Measurements from ENCODE around the gene SRGAP1. TPM values are rescaled to one million over a fixed set of nuclear protein-coding genes. Genes with fewer than 3 reads are reported as not detected.
"Not testable (repeated sequence)": the region's sequence is repeated elsewhere in the genome, so short reads cannot be mapped to it uniquely, and the experiment has no call there.

The SRGAP1 gene
- total and polyA plus RNA-seq, 2 experiments from 2014 or later, result 9.2 to 10.8 TPM

DNA sequence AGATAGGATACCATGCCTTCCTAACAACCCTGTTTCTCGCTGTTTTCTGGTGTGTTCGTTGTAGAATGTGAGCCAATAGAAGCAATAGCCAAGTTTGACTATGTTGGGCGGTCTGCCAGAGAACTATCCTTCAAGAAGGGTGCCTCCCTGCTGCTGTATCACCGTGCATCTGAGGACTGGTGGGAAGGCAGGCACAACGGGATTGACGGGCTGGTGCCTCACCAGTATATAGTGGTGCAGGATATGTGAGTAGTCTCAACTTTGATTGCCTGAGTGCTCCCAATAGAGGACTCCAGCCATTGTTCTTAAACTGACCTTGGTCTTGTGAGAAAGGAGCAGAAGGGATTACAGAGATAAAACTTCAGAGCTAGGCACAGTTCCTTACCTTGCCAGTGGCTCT, 281.4 kb downstream of the SRGAP1 start:
- Histone ChIP-seq H3K79me2 (no peaks in the 10 kb centered on the region), H3K36me3 (replicated peaks; ENCODE audit: insufficient read depth, low read depth) (no peaks in the 10 kb centered on the region), H3K4me1 (ENCODE audit: insufficient read depth) (no peaks in the 10 kb centered on the region), H3K9me2 (replicated peaks; ENCODE audit: insufficient read depth) (no peaks in the 10 kb centered on the region), H3K4me3 (no peak overlapping the region), H3K9me3 (ENCODE audit: low read depth) (no peaks in the 10 kb centered on the region), H3K4me2 (no peak overlapping the region), H4K20me1 (ENCODE audit: insufficient read depth, poor library complexity, severe bottlenecking) (no peaks in the 10 kb centered on the region), H3K27me3 (no peaks in the 10 kb centered on the region), H3K27ac (no peak overlapping the region), H2AFZ (no peak overlapping the region)
- WGBS (ENCODE audit: low lambda C conversion rate, missing lambda C conversion rate), result 94% methylated on average over 6 of the region's 6 CpGs
- no peak for DNase-seq (ENCODE audit: low spot score)
- TF ChIP-seq, protein P1, sequence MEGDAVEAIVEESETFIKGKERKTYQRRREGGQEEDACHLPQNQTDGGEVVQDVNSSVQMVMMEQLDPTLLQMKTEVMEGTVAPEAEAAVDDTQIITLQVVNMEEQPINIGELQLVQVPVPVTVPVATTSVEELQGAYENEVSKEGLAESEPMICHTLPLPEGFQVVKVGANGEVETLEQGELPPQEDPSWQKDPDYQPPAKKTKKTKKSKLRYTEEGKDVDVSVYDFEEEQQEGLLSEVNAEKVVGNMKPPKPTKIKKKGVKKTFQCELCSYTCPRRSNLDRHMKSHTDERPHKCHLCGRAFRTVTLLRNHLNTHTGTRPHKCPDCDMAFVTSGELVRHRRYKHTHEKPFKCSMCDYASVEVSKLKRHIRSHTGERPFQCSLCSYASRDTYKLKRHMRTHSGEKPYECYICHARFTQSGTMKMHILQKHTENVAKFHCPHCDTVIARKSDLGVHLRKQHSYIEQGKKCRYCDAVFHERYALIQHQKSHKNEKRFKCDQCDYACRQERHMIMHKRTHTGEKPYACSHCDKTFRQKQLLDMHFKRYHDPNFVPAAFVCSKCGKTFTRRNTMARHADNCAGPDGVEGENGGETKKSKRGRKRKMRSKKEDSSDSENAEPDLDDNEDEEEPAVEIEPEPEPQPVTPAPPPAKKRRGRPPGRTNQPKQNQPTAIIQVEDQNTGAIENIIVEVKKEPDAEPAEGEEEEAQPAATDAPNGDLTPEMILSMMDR (IDR thresholded peaks at IDR 0.05; ENCODE audit: poor library complexity), result no peak
- TF ChIP-seq EZH2 (IDR thresholded peaks at IDR 0.05; ENCODE audit: borderline replicate concordance), result no peak
- TF ChIP-seq EZH2phosphoT487 (IDR thresholded peaks at IDR 0.05; ENCODE audit: low read depth, severe bottlenecking, unreplicated experiment), result no peak

DNA sequence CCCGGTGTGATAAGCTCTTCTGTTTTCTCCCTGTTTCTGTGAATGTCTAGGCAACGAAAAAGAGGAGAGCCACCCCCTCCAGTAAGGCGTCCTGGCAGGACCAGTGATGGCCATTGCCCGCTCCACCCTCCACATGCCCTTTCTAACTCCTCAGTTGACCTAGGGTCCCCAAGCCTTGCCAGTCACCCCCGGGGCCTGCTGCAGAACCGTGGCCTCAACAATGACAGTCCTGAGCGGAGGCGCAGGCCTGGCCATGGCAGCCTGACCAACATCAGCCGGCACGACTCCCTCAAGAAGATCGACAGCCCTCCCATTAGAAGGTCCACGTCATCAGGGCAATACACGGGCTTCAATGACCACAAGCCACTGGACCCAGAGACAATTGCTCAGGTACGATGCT, 283.3 kb downstream of the SRGAP1 start:
- Histone ChIP-seq H3K27me3 (no peaks in the 10 kb centered on the region), H3K4me3 (no peak overlapping the region), H2AFZ (no peak overlapping the region), H4K20me1 (ENCODE audit: insufficient read depth, poor library complexity, severe bottlenecking) (no peaks in the 10 kb centered on the region), H3K79me2 (no peaks in the 10 kb centered on the region), H3K4me2 (no peak overlapping the region), H3K9me3 (ENCODE audit: low read depth) (no peaks in the 10 kb centered on the region), H3K9me2 (replicated peaks; ENCODE audit: insufficient read depth) (no peaks in the 10 kb centered on the region), H3K4me1 (ENCODE audit: insufficient read depth) (no peaks in the 10 kb centered on the region), H3K36me3 (replicated peaks; ENCODE audit: insufficient read depth, low read depth) (no peaks in the 10 kb centered on the region), H3K27ac (no peak overlapping the region)
- no peak for DNase-seq (ENCODE audit: low spot score)
- 99% methylated on average over 14 of the region's 14 CpGs for WGBS (ENCODE audit: low lambda C conversion rate, missing lambda C conversion rate)
- TF ChIP-seq, protein P1 (IDR thresholded peaks at IDR 0.05; ENCODE audit: poor library complexity), result no peak
- TF ChIP-seq EZH2 (IDR thresholded peaks at IDR 0.05; ENCODE audit: borderline replicate concordance) (no peak), EZH2phosphoT487 (IDR thresholded peaks at IDR 0.05; ENCODE audit: low read depth, severe bottlenecking, unreplicated experiment) (no peak)

DNA sequence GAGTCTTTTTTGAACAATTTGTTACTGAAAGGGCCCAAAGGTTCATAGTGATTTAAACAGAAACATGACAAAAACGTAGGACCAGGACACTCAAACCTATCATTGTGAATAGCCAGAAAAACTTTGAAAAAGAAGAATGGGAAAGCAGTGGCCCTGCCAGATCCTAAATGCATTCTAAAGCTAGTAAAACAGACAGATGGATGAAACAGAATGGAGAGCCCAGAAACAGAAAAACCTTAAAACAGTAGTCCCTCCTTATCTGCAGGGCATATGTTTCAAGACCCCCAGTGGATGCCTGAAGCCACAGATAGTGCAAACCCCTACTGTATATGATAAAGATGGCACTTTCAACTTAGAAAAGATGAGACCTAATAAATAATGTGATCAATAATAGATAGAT, 283.9 kb downstream of the SRGAP1 start:
- no peak overlapping the region for H3K4me3 ChIP-seq
- H4K20me1 ChIP-seq (ENCODE audit: insufficient read depth, poor library complexity, severe bottlenecking), result no peaks in the 10 kb centered on the region
- H3K9me2 ChIP-seq (replicated peaks; ENCODE audit: insufficient read depth), result no peaks in the 10 kb centered on the region
- no peaks in the 10 kb centered on the region for H3K27me3 ChIP-seq
- H3K36me3 ChIP-seq (replicated peaks; ENCODE audit: insufficient read depth, low read depth), result no peaks in the 10 kb centered on the region
- no peak for TF ChIP-seq EZH2 (IDR thresholded peaks at IDR 0.05; ENCODE audit: borderline replicate concordance)
- TF ChIP-seq, protein P1 (IDR thresholded peaks at IDR 0.05; ENCODE audit: poor library complexity), result no peak
- no peak for TF ChIP-seq EZH2phosphoT487 (IDR thresholded peaks at IDR 0.05; ENCODE audit: low read depth, severe bottlenecking, unreplicated experiment)
- H3K4me2 ChIP-seq, result no peak overlapping the region
- no peak overlapping the region for H2AFZ ChIP-seq
- no peaks in the 10 kb centered on the region for H3K4me1 ChIP-seq (ENCODE audit: insufficient read depth)
- no peak overlapping the region for H3K27ac ChIP-seq
- WGBS (ENCODE audit: low lambda C conversion rate, missing lambda C conversion rate), result 97% methylated on average over 1 of the region's 1 CpG
- H3K79me2 ChIP-seq, result no peaks in the 10 kb centered on the region
- no peak for DNase-seq (ENCODE audit: low spot score)
- H3K9me3 ChIP-seq (ENCODE audit: low read depth), result no peaks in the 10 kb centered on the region

DNA sequence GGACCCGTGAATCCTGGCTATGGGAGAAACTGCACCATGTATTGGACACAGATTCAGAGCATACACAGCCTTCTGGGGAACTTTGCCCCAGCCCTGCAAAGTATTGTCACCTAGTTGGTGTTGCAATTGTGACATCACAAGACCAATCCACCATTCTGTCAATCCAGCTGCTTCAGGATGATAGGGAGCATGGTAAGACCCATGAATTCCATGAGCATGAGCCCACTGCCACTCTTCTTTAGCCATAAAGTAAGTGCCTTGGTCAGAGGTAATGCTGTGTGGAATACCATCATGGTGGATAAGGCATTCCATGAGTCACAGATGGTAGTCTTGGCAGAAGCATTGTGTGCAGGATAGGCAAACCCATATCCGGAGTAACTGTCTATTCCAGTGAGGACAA, 286.0 kb downstream of the SRGAP1 start:
- not testable (repeated sequence) for H3K9me2 ChIP-seq (replicated peaks; ENCODE audit: insufficient read depth); H3K36me3 ChIP-seq (replicated peaks; ENCODE audit: insufficient read depth, low read depth); H2AFZ ChIP-seq; H3K4me3 ChIP-seq; H3K79me2 ChIP-seq; H3K9me3 ChIP-seq (ENCODE audit: low read depth); H3K4me1 ChIP-seq (ENCODE audit: insufficient read depth); H3K27ac ChIP-seq; H3K27me3 ChIP-seq; H4K20me1 ChIP-seq (ENCODE audit: insufficient read depth, poor library complexity, severe bottlenecking); H3K4me2 ChIP-seq; DNase-seq (ENCODE audit: low spot score)
- 90% methylated on average over 2 of the region's 2 CpGs for WGBS (ENCODE audit: low lambda C conversion rate, missing lambda C conversion rate)

DNA sequence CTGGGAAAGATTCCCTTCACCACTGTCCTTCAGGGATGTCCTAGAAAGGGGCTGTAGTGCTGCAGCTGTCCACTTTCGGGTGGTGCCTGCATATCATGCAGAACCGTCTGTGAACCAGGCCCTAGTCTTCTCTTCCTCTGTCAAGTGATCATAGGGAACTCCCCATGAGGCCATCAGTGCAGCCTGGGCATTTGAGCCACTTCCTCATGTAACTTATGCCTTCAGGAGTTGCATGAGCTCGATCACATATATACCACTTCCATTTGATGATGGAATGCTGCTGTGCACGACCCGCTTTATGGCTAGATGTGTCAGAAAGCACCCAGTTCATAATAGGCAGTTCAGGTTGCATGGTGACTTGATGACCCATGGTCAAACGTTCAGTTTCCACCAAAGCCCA, 287.0 kb downstream of the SRGAP1 start:
- DNase-seq (ENCODE audit: low spot score); H3K27ac ChIP-seq; H3K4me3 ChIP-seq; H3K4me1 ChIP-seq (ENCODE audit: insufficient read depth); H2AFZ ChIP-seq; H3K9me2 ChIP-seq (replicated peaks; ENCODE audit: insufficient read depth); H4K20me1 ChIP-seq (ENCODE audit: insufficient read depth, poor library complexity, severe bottlenecking); H3K27me3 ChIP-seq; H3K4me2 ChIP-seq; H3K9me3 ChIP-seq (ENCODE audit: low read depth); H3K79me2 ChIP-seq; H3K36me3 ChIP-seq (replicated peaks; ENCODE audit: insufficient read depth, low read depth): not testable (repeated sequence)
- WGBS (ENCODE audit: low lambda C conversion rate, missing lambda C conversion rate), result 94% methylated on average over 6 of the region's 6 CpGs

DNA sequence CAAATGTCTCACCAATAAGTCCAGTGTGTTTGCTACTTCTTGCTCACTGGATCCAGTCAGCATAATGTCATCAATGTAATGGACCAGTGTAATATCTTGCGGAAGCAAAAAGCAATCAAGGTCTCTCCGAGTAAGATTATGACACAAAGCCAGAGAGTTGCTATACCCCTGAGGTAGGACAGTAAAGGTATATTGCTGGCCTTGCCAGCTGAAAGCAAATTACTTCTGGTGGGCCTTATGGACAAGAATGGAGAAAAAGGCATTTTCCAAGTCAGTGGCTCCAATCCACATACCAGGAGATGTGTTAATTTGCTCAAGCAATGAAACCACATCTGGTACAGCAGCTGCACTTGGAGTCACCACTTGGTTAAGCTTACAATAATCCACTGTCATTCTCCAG, 288.2 kb downstream of the SRGAP1 start:
- not testable (repeated sequence) for H3K36me3 ChIP-seq (replicated peaks; ENCODE audit: insufficient read depth, low read depth); H3K4me1 ChIP-seq (ENCODE audit: insufficient read depth); H3K9me3 ChIP-seq (ENCODE audit: low read depth); DNase-seq (ENCODE audit: low spot score); H3K79me2 ChIP-seq; H3K9me2 ChIP-seq (replicated peaks; ENCODE audit: insufficient read depth); H3K27ac ChIP-seq; H2AFZ ChIP-seq; H3K27me3 ChIP-seq; H4K20me1 ChIP-seq (ENCODE audit: insufficient read depth, poor library complexity, severe bottlenecking); H3K4me3 ChIP-seq; H3K4me2 ChIP-seq
- 97% methylated on average over 2 of the region's 2 CpGs for WGBS (ENCODE audit: low lambda C conversion rate, missing lambda C conversion rate)
